ENCODE results near the gene ASS1.

The ASS1 gene

DNA sequence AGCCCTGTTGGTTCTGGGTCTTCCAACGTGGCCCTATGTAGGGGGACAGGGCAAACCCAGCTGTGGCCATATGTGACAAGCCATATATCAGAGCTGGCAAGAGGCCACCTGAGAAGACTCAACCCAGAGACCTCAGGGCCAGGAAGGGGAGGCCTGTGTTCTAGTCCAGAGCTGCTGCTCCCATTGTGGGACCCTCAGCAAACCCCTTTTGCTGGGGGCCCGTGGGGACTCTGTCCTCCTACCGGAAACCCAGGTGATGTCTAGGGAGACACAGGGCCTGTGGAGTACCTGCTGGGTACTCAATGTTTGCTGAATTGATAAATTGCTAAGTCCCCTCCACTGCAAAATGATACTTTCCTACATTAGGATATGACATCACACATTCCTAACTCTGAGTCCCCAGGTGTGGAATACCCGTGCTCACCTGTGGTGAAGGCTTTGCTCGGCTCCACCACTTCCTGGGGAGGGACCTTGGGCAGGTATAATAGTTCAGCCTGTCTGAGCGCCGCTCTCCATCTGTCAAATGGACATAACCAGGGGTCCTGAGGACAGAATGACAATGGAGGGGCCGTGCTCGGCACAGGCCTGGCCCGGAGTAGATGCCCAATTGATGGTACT, 38.4 kb upstream of the ASS1 start:
- Histone ChIP-seq H3K27ac (ENCODE audit: low read depth, low read length, severe bottlenecking) (no peak overlapping the region), H3K4me3 (ENCODE audit: extremely low read depth, insufficient read depth, low read length, poor library complexity, severe bottlenecking) (no peak overlapping the region), H3K36me3 (ENCODE audit: control insufficient read depth, insufficient read depth, low read length) (no peaks in the 10 kb centered on the region), H3K4me1 (ENCODE audit: control insufficient read depth, insufficient read depth, low read length, poor library complexity, severe bottlenecking) (peaks cover 5% of the 10 kb centered on the region), H3K9me3 (ENCODE audit: control insufficient read depth, low read length) (no peaks in the 10 kb centered on the region)
- 79 to 86% methylated on average over 8 to 10 of the region's 10 CpGs for WGBS, 2 experiments (ENCODE audit: insufficient coverage in 2 of 2)

DNA sequence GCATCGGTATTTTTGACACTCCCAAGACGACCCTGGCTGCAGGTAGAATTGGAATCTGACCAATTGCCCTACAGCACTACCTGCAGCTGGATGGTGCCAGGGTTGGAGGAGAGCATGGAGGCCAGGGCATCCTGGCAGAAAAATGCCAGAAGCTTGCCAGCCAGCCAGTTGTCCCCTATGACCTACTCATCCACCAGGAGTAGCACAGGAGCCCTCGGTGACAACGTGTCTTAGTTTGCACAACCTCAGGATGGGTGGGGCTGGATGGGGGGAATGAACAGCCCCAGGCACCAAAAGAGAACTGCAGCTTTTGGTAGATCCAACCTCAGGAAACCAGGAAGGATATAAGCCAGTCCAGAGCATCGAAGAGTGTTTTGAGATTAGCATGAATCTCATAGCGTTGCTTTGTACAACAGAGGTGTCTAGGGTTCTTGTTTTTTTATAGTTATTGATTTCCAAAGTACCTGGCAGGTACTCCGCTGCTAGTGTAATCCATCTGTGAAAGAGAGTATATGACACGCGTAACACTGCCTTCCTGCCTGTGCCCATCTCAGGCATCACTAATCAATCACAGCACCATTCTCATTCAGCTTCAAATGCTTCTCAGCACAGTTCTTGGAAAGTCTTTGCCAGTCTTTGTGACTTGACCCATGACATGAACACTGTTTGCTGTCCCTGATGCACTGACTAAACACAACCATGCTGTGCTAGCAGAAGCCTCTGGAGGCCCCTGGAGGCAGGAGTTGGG, 36.7 kb upstream of the ASS1 start:
- 100% methylated on average over 2 to 7 of the region's 9 CpGs for WGBS, 2 experiments (ENCODE audit: insufficient coverage in 2 of 2)
- no peak overlapping the region for H3K4me3 ChIP-seq (ENCODE audit: extremely low read depth, insufficient read depth, low read length, poor library complexity, severe bottlenecking)
- no peak overlapping the region for H3K27ac ChIP-seq (ENCODE audit: low read depth, low read length, severe bottlenecking)
- H3K4me1 ChIP-seq (ENCODE audit: control insufficient read depth, insufficient read depth, low read length, poor library complexity, severe bottlenecking) = peaks cover 9% of the 10 kb centered on the region
- H3K9me3 ChIP-seq (ENCODE audit: control insufficient read depth, low read length) = no peaks in the 10 kb centered on the region
- no peaks in the 10 kb centered on the region for H3K36me3 ChIP-seq (ENCODE audit: control insufficient read depth, insufficient read depth, low read length)

DNA sequence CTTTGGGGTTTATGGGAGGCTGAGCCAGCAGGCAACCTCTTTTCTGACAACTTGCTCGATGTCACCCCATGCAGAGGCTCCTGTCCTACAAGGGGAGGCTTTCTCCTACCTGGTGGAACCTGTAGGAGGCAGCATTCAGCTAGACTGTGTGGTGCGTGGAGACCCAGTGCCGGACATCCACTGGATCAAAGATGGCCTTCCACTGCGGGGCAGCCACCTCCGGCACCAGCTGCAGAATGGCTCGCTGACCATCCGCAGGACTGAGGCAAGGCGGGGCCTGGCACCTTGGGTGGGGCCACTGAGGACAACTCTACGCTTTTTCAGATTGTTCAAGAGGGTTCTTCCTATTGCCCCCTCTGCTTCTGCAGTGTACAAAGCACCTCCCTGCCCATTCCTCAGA, 36.1 kb upstream of the ASS1 start:
- H3K36me3 ChIP-seq (ENCODE audit: control insufficient read depth, insufficient read depth, low read length) = no peaks in the 10 kb centered on the region
- 83 to 85% methylated on average over 9 of the region's 9 CpGs for WGBS, 2 experiments (ENCODE audit: insufficient coverage in 2 of 2)
- no peak overlapping the region for H3K4me3 ChIP-seq (ENCODE audit: extremely low read depth, insufficient read depth, low read length, poor library complexity, severe bottlenecking)
- H3K27ac ChIP-seq (ENCODE audit: low read depth, low read length, severe bottlenecking) = no peak overlapping the region
- H3K9me3 ChIP-seq (ENCODE audit: control insufficient read depth, low read length) = no peaks in the 10 kb centered on the region
- peaks cover 9% of the 10 kb centered on the region for H3K4me1 ChIP-seq (ENCODE audit: control insufficient read depth, insufficient read depth, low read length, poor library complexity, severe bottlenecking)

DNA sequence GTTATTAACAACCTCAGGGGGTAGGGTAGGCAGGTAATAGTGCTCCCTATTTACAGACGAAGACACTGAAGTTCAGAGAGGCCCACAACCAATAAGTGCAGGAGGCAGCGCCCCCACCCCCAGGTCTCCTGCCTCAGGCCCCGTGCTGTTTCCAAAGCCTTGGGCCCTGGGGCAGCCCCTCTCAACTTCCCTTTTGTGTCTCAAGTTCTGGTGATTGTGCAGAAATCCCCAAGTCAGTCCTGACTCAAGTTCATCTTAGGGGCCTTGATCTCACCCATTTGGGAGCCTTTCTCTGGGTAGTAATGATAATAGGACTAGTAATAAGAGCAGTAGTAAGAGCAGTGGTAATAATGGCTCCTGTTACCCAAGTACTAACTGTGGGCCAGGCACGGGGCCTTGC, 35.5 kb upstream of the ASS1 start:
- Histone ChIP-seq H3K36me3 (ENCODE audit: control insufficient read depth, insufficient read depth, low read length) (no peaks in the 10 kb centered on the region), H3K4me3 (ENCODE audit: extremely low read depth, insufficient read depth, low read length, poor library complexity, severe bottlenecking) (no peak overlapping the region), H3K9me3 (ENCODE audit: control insufficient read depth, low read length) (no peaks in the 10 kb centered on the region), H3K27ac (ENCODE audit: low read depth, low read length, severe bottlenecking) (no peak overlapping the region), H3K4me1 (ENCODE audit: control insufficient read depth, insufficient read depth, low read length, poor library complexity, severe bottlenecking) (peaks cover 9% of the 10 kb centered on the region)
- WGBS, 2 experiments (ENCODE audit: insufficient coverage in 2 of 2) = 49 to 60% methylated on average over 3 to 4 of the region's 4 CpGs

DNA sequence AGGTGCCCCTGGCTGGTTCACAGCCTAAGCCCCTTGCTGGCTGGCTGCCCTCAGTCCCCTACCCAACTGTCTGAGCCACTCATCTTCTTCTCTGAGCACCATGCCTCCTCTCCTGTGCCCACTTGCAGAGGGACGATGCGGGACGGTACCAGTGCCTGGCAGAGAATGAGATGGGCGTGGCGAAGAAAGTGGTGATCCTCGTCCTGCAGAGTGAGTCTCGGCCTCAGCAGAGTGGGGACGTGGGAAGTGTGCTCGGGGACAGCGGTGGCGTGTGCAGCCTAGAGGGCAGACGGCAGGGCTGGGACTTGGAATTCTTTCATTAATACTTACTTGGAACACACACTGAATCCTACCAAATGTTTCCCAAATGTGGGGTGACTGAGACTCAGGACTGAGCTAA, 34.3 kb upstream of the ASS1 start:
- H3K9me3 ChIP-seq (ENCODE audit: control insufficient read depth, low read length) = no peaks in the 10 kb centered on the region
- no peaks in the 10 kb centered on the region for H3K36me3 ChIP-seq (ENCODE audit: control insufficient read depth, insufficient read depth, low read length)
- H3K4me1 ChIP-seq (ENCODE audit: control insufficient read depth, insufficient read depth, low read length, poor library complexity, severe bottlenecking) = peaks cover 9% of the 10 kb centered on the region
- H3K4me3 ChIP-seq (ENCODE audit: extremely low read depth, insufficient read depth, low read length, poor library complexity, severe bottlenecking) = no peak overlapping the region
- 84 to 86% methylated on average over 6 to 11 of the region's 12 CpGs for WGBS, 2 experiments (ENCODE audit: insufficient coverage in 2 of 2)
- H3K27ac ChIP-seq (ENCODE audit: low read depth, low read length, severe bottlenecking) = no peak overlapping the region

DNA sequence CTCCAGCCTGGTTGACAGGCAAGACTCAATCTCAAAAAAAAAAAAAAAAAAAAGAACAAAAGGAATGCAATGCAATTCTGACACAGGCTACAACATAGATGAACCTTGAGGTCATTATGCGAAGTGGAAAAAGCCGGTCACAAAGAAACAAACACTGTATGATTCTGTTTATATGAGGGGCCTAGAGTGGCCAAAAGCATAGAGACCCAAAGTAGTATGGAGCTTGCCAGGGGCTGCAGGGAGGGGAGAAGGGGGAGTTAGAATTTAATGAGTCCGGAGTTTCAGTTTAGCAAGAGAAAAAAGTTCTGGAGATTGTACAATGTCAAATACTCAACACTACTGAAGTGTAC, 33.2 kb upstream of the ASS1 start:
- 89 to 94% methylated on average over 2 of the region's 3 CpGs for WGBS, 2 experiments (ENCODE audit: insufficient coverage in 2 of 2)
- Histone ChIP-seq H3K9me3 (ENCODE audit: control insufficient read depth, low read length) (no peaks in the 10 kb centered on the region), H3K4me1 (ENCODE audit: control insufficient read depth, insufficient read depth, low read length, poor library complexity, severe bottlenecking) (peaks cover 9% of the 10 kb centered on the region), H3K4me3 (ENCODE audit: extremely low read depth, insufficient read depth, low read length, poor library complexity, severe bottlenecking) (no peak overlapping the region), H3K27ac (ENCODE audit: low read depth, low read length, severe bottlenecking) (no peak overlapping the region), H3K36me3 (ENCODE audit: control insufficient read depth, insufficient read depth, low read length) (no peaks in the 10 kb centered on the region)

DNA sequence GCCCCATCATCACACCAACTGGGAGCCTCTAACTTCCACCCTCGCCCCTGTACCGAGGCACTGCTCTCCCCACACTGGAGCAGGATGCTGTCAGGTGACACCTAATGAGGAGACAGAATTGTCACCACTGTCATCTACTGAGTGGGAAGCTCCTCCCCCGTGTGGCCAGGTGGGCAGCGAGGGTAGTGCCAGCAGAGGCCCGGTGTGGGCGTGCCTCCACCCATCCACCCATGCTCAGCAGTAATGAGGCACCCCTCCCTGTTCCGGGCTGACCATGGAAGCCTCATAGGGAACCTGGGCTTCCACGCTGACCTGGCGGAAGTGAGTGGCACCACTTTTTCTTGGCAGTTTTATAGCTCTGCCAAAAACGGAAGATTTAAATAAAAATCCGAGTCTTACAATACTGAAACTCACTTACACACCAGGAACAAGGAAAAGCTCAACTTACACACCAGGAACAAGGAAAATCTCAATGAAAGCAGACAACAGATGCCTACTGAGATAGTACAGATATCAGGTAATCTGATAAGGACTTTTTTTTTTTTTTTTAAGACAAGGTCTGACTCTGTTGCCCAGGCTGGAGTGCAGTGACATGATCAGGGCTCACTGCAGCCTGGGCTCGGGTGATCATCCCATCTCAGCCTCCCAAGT, 30.6 kb upstream of the ASS1 start:
- H3K4me3 ChIP-seq (ENCODE audit: extremely low read depth, insufficient read depth, low read length, poor library complexity, severe bottlenecking) = no peak overlapping the region
- peaks cover 9% of the 10 kb centered on the region for H3K4me1 ChIP-seq (ENCODE audit: control insufficient read depth, insufficient read depth, low read length, poor library complexity, severe bottlenecking)
- H3K9me3 ChIP-seq (ENCODE audit: control insufficient read depth, low read length) = no peaks in the 10 kb centered on the region
- no peak overlapping the region for H3K27ac ChIP-seq (ENCODE audit: low read depth, low read length, severe bottlenecking)
- H3K36me3 ChIP-seq (ENCODE audit: control insufficient read depth, insufficient read depth, low read length) = no peaks in the 10 kb centered on the region
- WGBS, 2 experiments (ENCODE audit: insufficient coverage in 2 of 2) = 95 to 96% methylated on average over 9 to 11 of the region's 12 CpGs

DNA sequence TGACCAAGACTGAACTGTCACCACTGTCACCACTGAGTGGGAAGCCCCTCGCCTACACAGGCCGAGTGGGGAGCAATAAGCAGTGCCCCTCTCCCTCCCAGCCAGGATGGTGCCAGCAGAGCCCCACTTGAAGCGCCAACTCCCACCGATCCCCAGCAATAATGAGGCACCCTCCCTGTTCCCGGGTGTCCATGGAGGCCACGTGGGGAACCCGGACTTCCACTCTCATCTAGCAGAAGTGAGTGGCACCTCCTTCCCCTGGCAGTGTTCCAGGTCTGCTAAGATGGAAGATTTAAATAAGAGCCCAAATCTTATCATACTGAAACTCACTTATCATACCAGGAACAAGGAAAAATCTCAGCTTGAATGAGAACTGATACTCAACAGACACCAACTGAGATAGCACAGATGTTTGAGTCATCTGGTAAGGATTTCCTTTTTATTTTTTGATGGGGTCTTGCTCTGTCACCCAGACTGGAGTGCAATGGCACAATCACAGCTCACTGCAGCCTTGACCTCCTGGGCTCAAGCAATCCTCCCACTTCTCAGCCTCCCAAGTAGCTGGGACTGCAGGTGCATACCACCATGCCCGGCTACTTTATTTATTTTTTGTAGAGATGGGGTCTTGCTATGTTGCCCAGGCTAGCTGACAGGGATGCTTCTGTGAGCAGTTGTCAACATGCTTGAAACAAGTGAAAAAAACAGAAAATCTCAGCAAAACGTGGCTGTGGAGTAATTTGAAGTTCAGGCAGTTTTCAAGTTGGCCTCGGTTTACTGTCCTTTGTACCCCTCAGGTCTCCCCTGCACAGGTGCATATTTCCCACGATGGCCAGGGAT, 29.6 kb upstream of the ASS1 start:
- Histone ChIP-seq H3K27ac (ENCODE audit: low read depth, low read length, severe bottlenecking) (no peak overlapping the region), H3K4me1 (ENCODE audit: control insufficient read depth, insufficient read depth, low read length, poor library complexity, severe bottlenecking) (peaks cover 9% of the 10 kb centered on the region)
- 91 to 95% methylated on average over 8 to 11 of the region's 11 CpGs for WGBS, 2 experiments (ENCODE audit: insufficient coverage in 2 of 2)

DNA sequence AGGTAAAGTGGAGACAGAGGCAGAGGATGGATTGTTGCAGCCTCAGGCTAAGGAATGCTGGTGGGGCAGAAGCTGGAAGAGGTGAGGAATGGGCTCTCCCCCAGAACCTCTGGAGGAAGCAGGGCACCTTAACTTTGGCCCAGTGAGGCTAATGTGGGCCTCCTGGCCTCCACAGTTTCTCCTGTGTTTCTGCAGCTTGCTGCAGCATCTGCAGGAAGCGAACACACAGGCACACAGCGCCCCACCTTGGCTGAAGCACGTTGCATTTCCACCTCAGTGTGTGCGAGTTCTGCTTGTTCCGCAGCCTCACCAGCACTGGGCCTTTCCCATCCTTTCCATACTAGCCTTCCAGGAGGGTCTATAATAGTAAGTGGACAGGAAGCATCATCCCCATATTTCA, 27.2 kb upstream of the ASS1 start:
- no peaks in the 10 kb centered on the region for H3K36me3 ChIP-seq (ENCODE audit: control insufficient read depth, insufficient read depth, low read length)
- peaks cover 4% of the 10 kb centered on the region for H3K9me3 ChIP-seq (ENCODE audit: control insufficient read depth, low read length)
- no peak overlapping the region for H3K27ac ChIP-seq (ENCODE audit: low read depth, low read length, severe bottlenecking)
- WGBS, 2 experiments (ENCODE audit: insufficient coverage in 2 of 2) = 70 to 79% methylated on average over 3 to 5 of the region's 5 CpGs
- no peak overlapping the region for H3K4me3 ChIP-seq (ENCODE audit: extremely low read depth, insufficient read depth, low read length, poor library complexity, severe bottlenecking)
- H3K4me1 ChIP-seq (ENCODE audit: control insufficient read depth, insufficient read depth, low read length, poor library complexity, severe bottlenecking) = peaks cover 17% of the 10 kb centered on the region

More for the DNA sequence above, 29.6 kb upstream of the ASS1 start:
- Histone ChIP-seq H3K36me3 (ENCODE audit: control insufficient read depth, insufficient read depth, low read length) (no peaks in the 10 kb centered on the region), H3K9me3 (ENCODE audit: control insufficient read depth, low read length) (peaks cover 4% of the 10 kb centered on the region), H3K4me3 (ENCODE audit: extremely low read depth, insufficient read depth, low read length, poor library complexity, severe bottlenecking) (no peak overlapping the region)

DNA sequence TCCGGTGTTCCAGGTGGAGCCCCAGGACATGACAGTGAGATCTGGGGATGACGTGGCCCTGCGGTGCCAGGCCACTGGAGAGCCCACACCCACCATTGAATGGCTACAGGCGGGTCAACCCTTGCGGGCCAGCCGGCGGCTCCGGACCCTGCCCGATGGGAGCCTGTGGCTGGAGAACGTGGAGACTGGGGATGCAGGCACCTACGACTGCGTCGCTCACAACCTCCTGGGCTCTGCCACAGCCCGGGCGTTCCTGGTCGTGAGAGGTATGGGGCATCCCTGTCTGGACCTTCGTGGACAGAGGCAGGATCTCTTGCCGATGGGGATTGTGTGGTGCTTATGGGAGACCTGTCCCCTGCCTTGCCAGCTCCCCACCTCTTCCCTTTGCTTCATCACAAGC, 26.0 kb upstream of the ASS1 start:
- WGBS, 2 experiments (ENCODE audit: insufficient coverage in 2 of 2) = 93 to 95% methylated on average over 12 to 17 of the region's 18 CpGs
- H3K4me1 ChIP-seq (ENCODE audit: control insufficient read depth, insufficient read depth, low read length, poor library complexity, severe bottlenecking) = peaks cover 28% of the 10 kb centered on the region
- H3K36me3 ChIP-seq (ENCODE audit: control insufficient read depth, insufficient read depth, low read length) = no peaks in the 10 kb centered on the region
- H3K4me3 ChIP-seq (ENCODE audit: extremely low read depth, insufficient read depth, low read length, poor library complexity, severe bottlenecking) = no peak overlapping the region
- H3K27ac ChIP-seq (ENCODE audit: low read depth, low read length, severe bottlenecking) = no peak overlapping the region
- H3K9me3 ChIP-seq (ENCODE audit: control insufficient read depth, low read length) = peaks cover 4% of the 10 kb centered on the region
